ENCODE results near the gene NRXN3.

NRXN3 gene

GRCh38 chr14:79271122-79271521, 1100.9 kb downstream of the NRXN3 start:
- ATAC-seq (ENCODE audit: low read depth) = no peak

GRCh38 chr14:79274641-79275291, 1104.6 kb downstream of the NRXN3 start:
- Histone ChIP-seq H3K27me3 (ENCODE audit: insufficient read depth, poor library complexity, severe bottlenecking) (peaks cover 15% of the 10 kb centered on the region), H3K9me3 (ENCODE audit: severe bottlenecking) (no peaks in the 10 kb centered on the region), H3K4me3 (ENCODE audit: severe bottlenecking) (no peak overlapping the region), H3K36me3 (ENCODE audit: low read depth) (no peaks in the 10 kb centered on the region), H3K4me1 (ENCODE audit: insufficient read depth, poor library complexity, severe bottlenecking) (no peaks in the 10 kb centered on the region), H3K27ac (ENCODE audit: poor library complexity, severe bottlenecking) (no peak overlapping the region)
- no peak for ATAC-seq (ENCODE audit: low read depth)
- peak; percentile 20 for TF ChIP-seq CTCF (IDR thresholded peaks at IDR 0.05; ENCODE audit: poor library complexity, severe bottlenecking)
- DNase-seq (ENCODE audit: low spot score) = no peak

More at GRCh38 chr14:79271122-79271521, 1100.9 kb downstream of the NRXN3 start:
- Histone ChIP-seq H3K27me3 (ENCODE audit: insufficient read depth, poor library complexity, severe bottlenecking) (peaks cover 2% of the 10 kb centered on the region), H3K36me3 (ENCODE audit: low read depth) (no peaks in the 10 kb centered on the region), H3K27ac (ENCODE audit: poor library complexity, severe bottlenecking) (no peak overlapping the region), H3K9me3 (ENCODE audit: severe bottlenecking) (no peaks in the 10 kb centered on the region), H3K4me3 (ENCODE audit: severe bottlenecking) (no peak overlapping the region), H3K4me1 (ENCODE audit: insufficient read depth, poor library complexity, severe bottlenecking) (no peaks in the 10 kb centered on the region)
- no peak for DNase-seq (ENCODE audit: low spot score)
- no peak for TF ChIP-seq CTCF (IDR thresholded peaks at IDR 0.05; ENCODE audit: poor library complexity, severe bottlenecking)

DNA sequence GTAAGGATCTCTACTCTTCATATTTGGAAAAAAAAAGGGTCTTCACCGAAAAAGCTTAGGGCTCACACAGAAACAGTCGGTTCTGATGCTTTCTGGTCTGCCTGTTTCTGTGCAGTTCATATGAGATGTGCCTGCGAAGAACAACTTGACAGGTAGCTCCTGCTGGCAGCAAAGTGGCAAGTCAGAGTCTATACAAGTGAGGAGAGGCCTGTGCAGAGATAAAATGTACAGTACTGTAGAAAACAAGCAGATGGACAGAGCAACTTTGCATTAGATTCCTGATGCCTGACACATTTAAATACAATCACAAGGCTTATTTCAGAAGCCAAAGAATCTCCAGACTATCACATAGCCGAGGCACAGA, 1105.1 kb downstream of the NRXN3 start:
- no peak overlapping the region for H3K4me3 ChIP-seq (ENCODE audit: severe bottlenecking)
- H3K36me3 ChIP-seq (ENCODE audit: low read depth) = no peaks in the 10 kb centered on the region
- no peak for ATAC-seq (ENCODE audit: low read depth)
- H3K27ac ChIP-seq (ENCODE audit: poor library complexity, severe bottlenecking) = no peak overlapping the region
- TF ChIP-seq CTCF (IDR thresholded peaks at IDR 0.05; ENCODE audit: poor library complexity, severe bottlenecking) = no peak
- peaks cover 20% of the 10 kb centered on the region for H3K27me3 ChIP-seq (ENCODE audit: insufficient read depth, poor library complexity, severe bottlenecking)
- no peaks in the 10 kb centered on the region for H3K4me1 ChIP-seq (ENCODE audit: insufficient read depth, poor library complexity, severe bottlenecking)
- DNase-seq (ENCODE audit: low spot score) = no peak
- no peaks in the 10 kb centered on the region for H3K9me3 ChIP-seq (ENCODE audit: severe bottlenecking)

GRCh38 chr14:79278286-79278797, 1108.2 kb downstream of the NRXN3 start:
- peak overlapping the region; percentile 29 for H3K4me3 ChIP-seq (ENCODE audit: severe bottlenecking)
- ATAC-seq (ENCODE audit: low read depth) = no peak

More at GRCh38 chr14:79278286-79278797, 1108.2 kb downstream of the NRXN3 start:
- peak; percentile 55 for DNase-seq (ENCODE audit: low spot score)
- Histone ChIP-seq H3K9me3 (ENCODE audit: severe bottlenecking) (no peaks in the 10 kb centered on the region), H3K36me3 (ENCODE audit: low read depth) (no peaks in the 10 kb centered on the region), H3K4me1 (ENCODE audit: insufficient read depth, poor library complexity, severe bottlenecking) (no peaks in the 10 kb centered on the region), H3K27me3 (ENCODE audit: insufficient read depth, poor library complexity, severe bottlenecking) (peaks cover 51% of the 10 kb centered on the region), H3K27ac (ENCODE audit: poor library complexity, severe bottlenecking) (no peak overlapping the region)
- no peak for TF ChIP-seq CTCF (IDR thresholded peaks at IDR 0.05; ENCODE audit: poor library complexity, severe bottlenecking)

Measured in RWPE2 (cell line).